HG02678 (cell line): ENCODE results near the gene GJA9.

Source experiments
- ATAC-seq: cut with Tn5 transposase; IDR thresholded peaks from one replicate; pipeline ENCODE4 v1.9.1; 2021; ENCODE audit warnings: mild to moderate bottlenecking, moderate library complexity; ENCODE audit not compliant: unreplicated experiment

The GJA9 gene

GRCh38 chr1:38832370-38832734 is 49.0 kb downstream of the GJA9 start:
- ATAC-seq, result no peak

GRCh38 chr1:38831731-38832369 is 49.5 kb downstream of the GJA9 start:
- ATAC-seq, result no peak

- no peak for ATAC-seq
Observed at GRCh38 chr1:38829368-38829767, 52.0 kb downstream of the GJA9 start.

DNA sequence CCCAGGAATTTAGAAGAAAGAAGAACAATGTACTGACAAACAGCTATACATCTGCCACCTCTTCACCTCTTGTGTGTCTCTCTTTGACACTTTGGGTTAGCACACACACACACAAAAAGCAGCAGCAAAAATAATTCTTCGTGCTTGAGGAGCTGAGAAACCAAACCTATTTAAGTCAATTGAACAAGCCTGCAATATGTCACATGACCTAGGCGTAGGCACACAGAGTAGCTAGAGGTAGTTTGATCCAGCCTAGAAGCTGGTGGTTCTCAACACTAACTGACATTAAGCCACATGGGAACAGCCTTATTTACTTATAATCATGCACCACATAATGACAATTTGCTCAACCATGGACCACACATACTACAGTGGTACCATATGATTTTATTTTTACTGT is 54.1 kb downstream of the GJA9 start:
- no peak for ATAC-seq

GRCh38 chr1:38826886-38827285 is 54.5 kb downstream of the GJA9 start:
- no peak for ATAC-seq

DNA sequence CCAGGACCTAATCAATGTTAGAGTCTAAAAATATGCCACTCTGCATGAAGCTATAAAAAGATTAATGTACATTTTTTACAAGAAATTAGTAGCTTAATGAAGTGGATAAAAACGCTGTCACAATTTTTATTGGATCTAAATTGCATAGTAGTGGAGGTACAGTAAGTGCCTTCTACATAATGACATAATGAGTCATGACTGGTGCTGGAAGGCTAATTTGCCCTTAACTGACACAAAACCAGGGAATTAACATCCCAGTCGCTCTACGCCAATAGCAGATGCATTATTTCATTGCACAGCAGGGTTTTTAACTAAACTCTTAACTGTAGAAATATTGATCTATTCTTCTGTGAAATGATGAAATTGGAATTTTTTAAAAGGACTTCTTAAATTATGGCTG is 55.1 kb downstream of the GJA9 start:
- ATAC-seq, result no peak
